WTC11 (cell line): ENCODE data around the gene DDX10. TPM values are rescaled to one million over a fixed set of nuclear protein-coding genes. Genes with fewer than 3 reads are reported as not detected.
A peak's percentile ranks its signal among the peaks of the same experiment; 100 is the strongest.

Source experiments
- ATAC-seq: fragments of 200-7000 bp; cut with Tn5 transposase; 2 replicates; pipeline ENCODE4 v1.10.0; 2021; ENCODE audit warnings: mild to moderate bottlenecking, moderate library complexity
- CTCF ChIA-PET: fragments of 300-600 bp; sonication (Branson Sonifier 250); formaldehyde crosslinking; loops from one replicate; lab custom pipeline; 2021; ENCODE audit warnings: antibody characterized with exemption; lab: Charles Lee
- POLR2A ChIA-PET: fragments of 350-600 bp; sonication (Branson Sonifier 250); formaldehyde crosslinking; loops from one replicate; lab custom pipeline; 2021; ENCODE audit warnings: antibody characterized with exemption; lab: Charles Lee
- DNase-seq: peaks from one replicate; pipeline ENCODE4 v3.0.0; 2021; ENCODE audit warnings: low spot score
- H3K27ac Mint-ChIP-seq: 2 replicates; pipeline ENCODE4 v1.8.0; 2021; ENCODE audit warnings: mixed read lengths
- H3K27me3 Mint-ChIP-seq: 2 replicates; pipeline ENCODE4 v1.8.0; 2021; ENCODE audit warnings: low read depth, mild to moderate bottlenecking, moderate library complexity, mixed read lengths
- H3K36me3 Mint-ChIP-seq: 2 replicates; pipeline ENCODE4 v1.8.0; 2021; ENCODE audit warnings: mixed read lengths
- H3K4me1 Mint-ChIP-seq: 2 replicates; pipeline ENCODE4 v1.8.0; 2022; ENCODE audit warnings: mixed read lengths
- H3K4me3 Mint-ChIP-seq: 2 replicates; pipeline ENCODE4 v1.8.0; 2021; ENCODE audit warnings: mild to moderate bottlenecking, moderate library complexity, mixed read lengths
- H3K9me3 Mint-ChIP-seq: 2 replicates; pipeline ENCODE4 v1.8.0; 2021; ENCODE audit warnings: mixed read lengths
- CREM ChIP-seq: sonication (generic); formaldehyde crosslinking; IDR thresholded peaks from 2 replicates; pipeline ENCODE4 v1.8.1; 2022; ENCODE audit warnings: mild to moderate bottlenecking, missing genetic modification reagents, moderate library complexity
- ELF4 ChIP-seq: sonication (generic); formaldehyde crosslinking; IDR thresholded peaks from 2 replicates; pipeline ENCODE4 v1.8.1; 2022; ENCODE audit warnings: low read depth, mild to moderate bottlenecking, moderate library complexity, missing genetic modification reagents
- FOXJ3 ChIP-seq: sonication (generic); formaldehyde crosslinking; IDR thresholded peaks from 2 replicates; pipeline ENCODE4 v1.9.0; 2021; ENCODE audit warnings: missing genetic modification reagents, mild to moderate bottlenecking, borderline replicate concordance
- IRF1 ChIP-seq: sonication (generic); formaldehyde crosslinking; IDR thresholded peaks from 2 replicates; pipeline ENCODE4 v1.8.0; 2023; ENCODE audit warnings: missing genetic modification reagents
- KAT7 ChIP-seq: sonication (generic); formaldehyde crosslinking; IDR thresholded peaks from 2 replicates; pipeline ENCODE4 v1.8.1; 2023; ENCODE audit warnings: missing genetic modification reagents, mild to moderate bottlenecking, borderline replicate concordance
- MYBL2 ChIP-seq: sonication (generic); formaldehyde crosslinking; IDR thresholded peaks from 2 replicates; pipeline ENCODE4 v1.8.1; 2023; ENCODE audit warnings: mild to moderate bottlenecking, moderate library complexity, missing genetic modification reagents
- NR1H2 ChIP-seq: sonication (generic); formaldehyde crosslinking; IDR thresholded peaks from 2 replicates; pipeline ENCODE4 v1.9.0; 2021; ENCODE audit warnings: mild to moderate bottlenecking, moderate library complexity, missing genetic modification reagents
- NR3C1 ChIP-seq: sonication (generic); formaldehyde crosslinking; conservative IDR thresholded peaks from 2 replicates; pipeline ENCODE4 v1.8.1; 2023; ENCODE audit warnings: low read depth, mild to moderate bottlenecking, missing genetic modification reagents
- SMAD3 ChIP-seq: sonication (generic); formaldehyde crosslinking; IDR thresholded peaks from 2 replicates; pipeline ENCODE4 v1.8.0; 2022; ENCODE audit warnings: missing genetic modification reagents, mild to moderate bottlenecking, borderline replicate concordance
- SP1 ChIP-seq: sonication (generic); formaldehyde crosslinking; conservative IDR thresholded peaks from 2 replicates; pipeline ENCODE4 v1.8.1; 2022; ENCODE audit warnings: missing genetic modification reagents
- USF2 ChIP-seq: sonication (generic); formaldehyde crosslinking; IDR thresholded peaks from 2 replicates; pipeline ENCODE4 v1.8.1; 2023; ENCODE audit warnings: mild to moderate bottlenecking, missing genetic modification reagents, moderate library complexity
- ZNF317 ChIP-seq: sonication (generic); formaldehyde crosslinking; IDR thresholded peaks from 2 replicates; pipeline ENCODE4 v1.8.1; 2023; ENCODE audit warnings: low read depth, mild to moderate bottlenecking, moderate library complexity, missing genetic modification reagents, borderline replicate concordance
- ZNF423 ChIP-seq: fragments of 250-450 bp; sonication (Bioruptor Pico); IDR thresholded peaks from 2 replicates; pipeline ENCODE4 v2.1.2; 2022; ENCODE audit warnings: mild to moderate bottlenecking, moderate library complexity
- ZNF425 ChIP-seq: fragments of 250-450 bp; sonication (Bioruptor Pico); conservative IDR thresholded peaks from 2 replicates; pipeline ENCODE4 v1.9.0; 2021; ENCODE audit warnings: mild to moderate bottlenecking
- total RNA-seq: library from RNA; stranded (reverse); gene quantifications from 3 replicates; pipeline ENCODE4 v1.2.3, GENCODE V29; 2021
- TF ChIP-seq, protein P1 (sequence below): sonication (generic); formaldehyde crosslinking; IDR thresholded peaks from 2 replicates; pipeline ENCODE4 v1.8.0; 2023; ENCODE audit warnings: mild to moderate bottlenecking, missing genetic modification reagents
- TF ChIP-seq, protein P2 (sequence below): fragments of 250-450 bp; sonication (Bioruptor Pico); IDR thresholded peaks from 2 replicates; pipeline ENCODE4 v2.1.2; 2022; ENCODE audit warnings: mild to moderate bottlenecking, moderate library complexity
- TF ChIP-seq, protein P3 (sequence below): sonication (generic); formaldehyde crosslinking; IDR thresholded peaks from 2 replicates; pipeline ENCODE4 v1.8.1; 2022; ENCODE audit warnings: mild to moderate bottlenecking, moderate library complexity, missing genetic modification reagents

The DDX10 gene
- total RNA-seq, 1 experiment from 2014 or later = 56.8 TPM

DNA sequence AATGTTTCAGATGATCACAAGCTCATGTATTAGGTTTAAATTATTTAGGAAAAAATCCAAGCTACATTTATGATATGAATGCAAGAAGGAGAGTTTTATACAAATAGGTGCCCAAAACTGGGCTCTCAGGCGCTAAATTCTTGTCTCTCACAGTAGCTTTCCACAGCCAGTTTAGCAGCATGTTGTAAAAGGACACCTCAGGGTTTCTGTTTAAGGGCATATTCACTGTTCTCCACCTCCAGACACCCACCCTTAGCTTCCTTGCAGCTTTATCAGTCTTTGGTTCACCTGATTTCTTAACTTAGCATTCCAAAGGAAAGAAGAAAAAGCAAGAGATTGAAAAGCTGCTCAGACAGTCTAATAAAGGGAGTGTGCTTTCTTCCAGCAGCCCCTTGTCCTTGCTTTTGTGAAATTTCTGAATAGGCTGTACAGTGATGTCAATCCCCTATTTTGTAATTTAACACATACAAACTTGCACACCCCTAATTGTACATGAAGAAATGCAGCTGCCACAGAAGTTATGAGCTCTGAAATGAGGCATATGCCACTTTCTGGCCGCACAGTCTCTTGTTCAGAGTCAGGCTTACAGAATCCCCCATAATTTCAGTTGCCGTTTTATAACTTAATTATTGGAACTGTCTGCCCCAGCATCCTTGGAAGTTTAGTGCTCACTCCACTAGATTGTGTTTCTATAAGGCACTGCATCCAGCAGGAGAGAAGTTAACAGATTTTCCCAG lies 262.1 kb downstream of the DDX10 start (continued):
- TF ChIP-seq, protein P1, sequence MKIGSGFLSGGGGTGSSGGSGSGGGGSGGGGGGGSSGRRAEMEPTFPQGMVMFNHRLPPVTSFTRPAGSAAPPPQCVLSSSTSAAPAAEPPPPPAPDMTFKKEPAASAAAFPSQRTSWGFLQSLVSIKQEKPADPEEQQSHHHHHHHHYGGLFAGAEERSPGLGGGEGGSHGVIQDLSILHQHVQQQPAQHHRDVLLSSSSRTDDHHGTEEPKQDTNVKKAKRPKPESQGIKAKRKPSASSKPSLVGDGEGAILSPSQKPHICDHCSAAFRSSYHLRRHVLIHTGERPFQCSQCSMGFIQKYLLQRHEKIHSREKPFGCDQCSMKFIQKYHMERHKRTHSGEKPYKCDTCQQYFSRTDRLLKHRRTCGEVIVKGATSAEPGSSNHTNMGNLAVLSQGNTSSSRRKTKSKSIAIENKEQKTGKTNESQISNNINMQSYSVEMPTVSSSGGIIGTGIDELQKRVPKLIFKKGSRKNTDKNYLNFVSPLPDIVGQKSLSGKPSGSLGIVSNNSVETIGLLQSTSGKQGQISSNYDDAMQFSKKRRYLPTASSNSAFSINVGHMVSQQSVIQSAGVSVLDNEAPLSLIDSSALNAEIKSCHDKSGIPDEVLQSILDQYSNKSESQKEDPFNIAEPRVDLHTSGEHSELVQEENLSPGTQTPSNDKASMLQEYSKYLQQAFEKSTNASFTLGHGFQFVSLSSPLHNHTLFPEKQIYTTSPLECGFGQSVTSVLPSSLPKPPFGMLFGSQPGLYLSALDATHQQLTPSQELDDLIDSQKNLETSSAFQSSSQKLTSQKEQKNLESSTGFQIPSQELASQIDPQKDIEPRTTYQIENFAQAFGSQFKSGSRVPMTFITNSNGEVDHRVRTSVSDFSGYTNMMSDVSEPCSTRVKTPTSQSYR (CRISPR knock-in tag) = no peak
- TF ChIP-seq KAT7 (CRISPR knock-in tag) (no peak), CREM (no peak)
- TF ChIP-seq, protein P2, sequence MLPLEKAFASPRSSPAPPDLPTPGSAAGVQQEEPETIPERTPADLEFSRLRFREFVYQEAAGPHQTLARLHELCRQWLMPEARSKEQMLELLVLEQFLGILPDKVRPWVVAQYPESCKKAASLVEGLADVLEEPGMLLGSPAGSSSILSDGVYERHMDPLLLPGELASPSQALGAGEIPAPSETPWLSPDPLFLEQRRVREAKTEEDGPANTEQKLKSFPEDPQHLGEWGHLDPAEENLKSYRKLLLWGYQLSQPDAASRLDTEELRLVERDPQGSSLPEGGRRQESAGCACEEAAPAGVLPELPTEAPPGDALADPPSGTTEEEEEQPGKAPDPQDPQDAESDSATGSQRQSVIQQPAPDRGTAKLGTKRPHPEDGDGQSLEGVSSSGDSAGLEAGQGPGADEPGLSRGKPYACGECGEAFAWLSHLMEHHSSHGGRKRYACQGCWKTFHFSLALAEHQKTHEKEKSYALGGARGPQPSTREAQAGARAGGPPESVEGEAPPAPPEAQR (CRISPR knock-in tag) = no peak

DNA sequence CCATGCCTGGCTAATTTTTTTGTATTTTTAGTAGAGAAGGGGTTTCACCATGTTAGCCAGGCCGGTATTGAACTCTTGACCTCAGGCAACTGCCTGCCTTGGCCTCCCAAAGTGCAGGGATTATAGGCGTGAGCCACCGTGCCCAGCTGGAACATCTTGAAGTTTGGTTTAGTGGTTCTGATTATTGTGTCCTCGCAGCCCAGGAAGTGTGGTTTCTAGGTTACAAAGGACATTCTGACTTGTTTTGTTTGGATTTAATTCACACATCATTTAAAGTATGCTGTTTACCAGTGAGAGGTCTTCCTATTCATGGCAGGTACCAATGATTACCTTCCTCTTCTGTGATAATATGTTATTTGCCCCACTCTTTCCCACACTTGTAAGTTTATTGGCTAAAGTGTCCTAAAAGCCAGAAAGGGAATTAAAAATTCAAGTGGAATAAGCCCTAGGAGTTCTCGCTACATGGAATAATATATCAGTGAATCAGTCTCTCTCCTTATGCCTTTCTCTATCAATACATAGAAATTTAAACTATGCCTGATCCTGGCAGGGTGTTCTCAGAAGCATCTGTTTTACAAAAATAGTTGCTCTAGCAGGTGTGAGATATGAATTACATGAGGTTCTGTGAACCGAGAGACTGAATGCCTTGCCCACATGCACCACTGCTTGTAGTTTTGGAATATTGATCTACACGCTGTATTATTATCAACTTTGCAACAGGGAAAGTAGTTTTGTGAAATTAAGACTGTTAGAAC lies 263.1 kb downstream of the DDX10 start:
- ChIA-PET CTCF (interaction anchor here (0.7 kb wide), 1 partner anchor 1020 kb away, joined by 3 read pairs; no protein-coding TSS in a partner anchor), POLR2A (interaction anchor here (0.6 kb wide), 1 partner anchor 71 kb away, joined by 6 read pairs; no protein-coding TSS in a partner anchor)
- peaks cover 24% of the 10 kb centered on the region for H3K4me1 Mint-ChIP-seq
- no peaks in the 10 kb centered on the region for H3K9me3 Mint-ChIP-seq
- DNase-seq (no peak), ATAC-seq (no peak)
- TF ChIP-seq SMAD3 (CRISPR knock-in tag) = no peak
- no peak for TF ChIP-seq SP1 (CRISPR knock-in tag)
- no peak for TF ChIP-seq NR1H2 (CRISPR knock-in tag)
- no peak for TF ChIP-seq FOXJ3 (CRISPR knock-in tag)
- TF ChIP-seq ZNF423 (CRISPR knock-in tag) = no peak
- TF ChIP-seq NR3C1 (CRISPR knock-in tag) = no peak
- TF ChIP-seq MYBL2 (CRISPR knock-in tag) = no peak
- TF ChIP-seq USF2 (CRISPR knock-in tag) = no peak
- TF ChIP-seq, protein P3, sequence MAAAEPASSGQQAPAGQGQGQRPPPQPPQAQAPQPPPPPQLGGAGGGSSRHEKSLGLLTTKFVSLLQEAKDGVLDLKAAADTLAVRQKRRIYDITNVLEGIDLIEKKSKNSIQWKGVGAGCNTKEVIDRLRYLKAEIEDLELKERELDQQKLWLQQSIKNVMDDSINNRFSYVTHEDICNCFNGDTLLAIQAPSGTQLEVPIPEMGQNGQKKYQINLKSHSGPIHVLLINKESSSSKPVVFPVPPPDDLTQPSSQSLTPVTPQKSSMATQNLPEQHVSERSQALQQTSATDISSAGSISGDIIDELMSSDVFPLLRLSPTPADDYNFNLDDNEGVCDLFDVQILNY (CRISPR knock-in tag) = no peak
- no peak for TF ChIP-seq ELF4
- TF ChIP-seq ZNF425 (CRISPR knock-in tag) = no peak
- no peak for TF ChIP-seq IRF1 (CRISPR knock-in tag)
- TF ChIP-seq ZNF317 (CRISPR knock-in tag) = no peak
- peak overlapping the region; percentile 14; the same call in 1 of the 2 replicates for H3K27ac Mint-ChIP-seq
- H3K27me3 Mint-ChIP-seq = no peaks in the 10 kb centered on the region
- no peaks in the 10 kb centered on the region for H3K36me3 Mint-ChIP-seq
- no peak overlapping the region for H3K4me3 Mint-ChIP-seq
